HG03442 (cell line): ENCODE measurements around the gene RTN4RL2.
A peak's percentile ranks its signal among the peaks of the same experiment; 100 is the strongest.

Experiments
- ATAC-seq: cut with Tn5 transposase; IDR thresholded peaks from one replicate; pipeline ENCODE4 v1.9.1; 2021; ENCODE audit warnings: mild to moderate bottlenecking, moderate library complexity; ENCODE audit not compliant: unreplicated experiment

RTN4RL2 gene

GRCh38 chr11:57460022-57460757, at the start of gene RTN4RL2:
RTN4RL2 (plus strand) TSS chr11:57460528; CDS start chr11:57460866, 338 bp downstream.
- ATAC-seq, result no peak

- ATAC-seq, result no peak
These were observed 46.6 kb upstream of the RTN4RL2 start for GRCh38 chr11:57413681-57414080.

- ATAC-seq, result no peak
These were observed 45.6 kb upstream of the RTN4RL2 start for GRCh38 chr11:57414612-57415212.

GRCh38 chr11:57416436-57416835, 43.9 kb upstream of the RTN4RL2 start:
- no peak for ATAC-seq

- ATAC-seq, result no peak
These were observed 43.3 kb upstream of the RTN4RL2 start for GRCh38 chr11:57417056-57417455.

GRCh38 chr11:57418131-57418530, 42.2 kb upstream of the RTN4RL2 start:
- no peak for ATAC-seq

GRCh38 chr11:57419146-57419545, 41.2 kb upstream of the RTN4RL2 start:
- no peak for ATAC-seq

GRCh38 chr11:57421066-57421465, 39.3 kb upstream of the RTN4RL2 start:
- no peak for ATAC-seq

- no peak for ATAC-seq
These were observed 38.5 kb upstream of the RTN4RL2 start for GRCh38 chr11:57421805-57422204.

GRCh38 chr11:57422669-57423068, 37.7 kb upstream of the RTN4RL2 start:
- no peak for ATAC-seq

GRCh38 chr11:57424137-57424791, 36.1 kb upstream of the RTN4RL2 start:
- ATAC-seq, result no peak

- peak; percentile 94 for ATAC-seq
These were observed 35.4 kb upstream of the RTN4RL2 start for GRCh38 chr11:57424792-57425564.

- no peak for ATAC-seq
These were observed 34.5 kb upstream of the RTN4RL2 start for GRCh38 chr11:57425565-57426438.

- ATAC-seq, result no peak
These were observed 33.8 kb upstream of the RTN4RL2 start for GRCh38 chr11:57426439-57426928.

GRCh38 chr11:57426929-57427726, 33.2 kb upstream of the RTN4RL2 start, which contains the start of gene SLC43A3:
SLC43A3 (minus strand) TSS chr11:57427121; CDS start chr11:57426172, 949 bp downstream.
- ATAC-seq, result peak; percentile 56

GRCh38 chr11:57427727-57428082, 32.6 kb upstream of the RTN4RL2 start:
- no peak for ATAC-seq

GRCh38 chr11:57428643-57429042, 31.7 kb upstream of the RTN4RL2 start:
- no peak for ATAC-seq

GRCh38 chr11:57429946-57430345, 30.4 kb upstream of the RTN4RL2 start:
- ATAC-seq, result no peak

GRCh38 chr11:57430952-57431351, 29.4 kb upstream of the RTN4RL2 start:
- ATAC-seq, result no peak
